Thyroid gland (tissue), 4 donors: ENCODE data around the gene VKORC1.

Experiments used
- POLR2A ChIP-seq, 2 donors: fragments of 450-650 bp; IDR thresholded peaks; one replicate each; pipeline ENCODE4 v1.6.1; 2017; ENCODE audit warnings: antibody characterized with exemption in 2 of 2, mild to moderate bottlenecking in 2 of 2, moderate library complexity in 1 of 2
- TF ChIP-seq, protein P1 (sequence below), 6 experiments: fragments of 200-600 bp in 3 of 6; fragments of 450-650 bp in 3 of 6; sonication (generic) in 3 of 6; IDR thresholded peaks; one replicate each; pipeline ENCODE4 v1.5.1; 2016 to 2019; ENCODE audit warnings: antibody characterized with exemption in 6 of 6, mild to moderate bottlenecking in 2 of 6, inconsistent platforms in 1 of 6, moderate library complexity in 1 of 6

DNA sequence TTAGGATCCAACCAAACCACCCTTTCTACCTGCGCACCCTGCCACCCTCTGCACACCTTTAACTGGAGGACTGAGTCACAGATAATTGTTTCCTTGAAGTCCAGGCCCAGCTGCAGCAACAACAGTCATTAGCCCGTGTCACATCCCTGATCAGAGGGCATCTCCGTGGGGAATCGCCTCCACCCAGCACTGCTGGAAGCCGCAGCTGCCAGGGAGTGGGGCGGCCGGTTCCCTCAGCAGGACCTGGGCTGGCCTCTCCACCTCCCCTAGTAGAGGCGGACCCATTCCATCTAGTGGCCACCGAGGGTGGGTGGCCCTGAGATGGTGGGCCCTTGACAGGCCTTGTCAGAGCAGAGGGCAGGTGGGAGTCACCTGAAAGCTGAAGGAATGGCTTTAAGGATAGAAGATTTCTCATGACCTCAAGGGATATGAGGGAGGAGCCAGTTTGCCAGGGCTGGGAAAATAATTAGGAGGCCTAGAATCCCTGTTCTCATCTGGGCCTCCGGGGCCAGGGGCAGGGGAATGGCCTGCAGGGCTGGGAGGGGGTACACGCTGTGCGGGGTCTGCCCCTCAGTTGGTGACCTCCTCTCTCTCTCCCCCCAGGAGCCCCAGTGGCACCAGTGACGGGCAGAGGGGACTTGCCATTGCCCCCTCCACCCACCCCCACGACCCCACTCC is 12.1 kb downstream of the VKORC1 start:
- TF ChIP-seq, protein P1, sequence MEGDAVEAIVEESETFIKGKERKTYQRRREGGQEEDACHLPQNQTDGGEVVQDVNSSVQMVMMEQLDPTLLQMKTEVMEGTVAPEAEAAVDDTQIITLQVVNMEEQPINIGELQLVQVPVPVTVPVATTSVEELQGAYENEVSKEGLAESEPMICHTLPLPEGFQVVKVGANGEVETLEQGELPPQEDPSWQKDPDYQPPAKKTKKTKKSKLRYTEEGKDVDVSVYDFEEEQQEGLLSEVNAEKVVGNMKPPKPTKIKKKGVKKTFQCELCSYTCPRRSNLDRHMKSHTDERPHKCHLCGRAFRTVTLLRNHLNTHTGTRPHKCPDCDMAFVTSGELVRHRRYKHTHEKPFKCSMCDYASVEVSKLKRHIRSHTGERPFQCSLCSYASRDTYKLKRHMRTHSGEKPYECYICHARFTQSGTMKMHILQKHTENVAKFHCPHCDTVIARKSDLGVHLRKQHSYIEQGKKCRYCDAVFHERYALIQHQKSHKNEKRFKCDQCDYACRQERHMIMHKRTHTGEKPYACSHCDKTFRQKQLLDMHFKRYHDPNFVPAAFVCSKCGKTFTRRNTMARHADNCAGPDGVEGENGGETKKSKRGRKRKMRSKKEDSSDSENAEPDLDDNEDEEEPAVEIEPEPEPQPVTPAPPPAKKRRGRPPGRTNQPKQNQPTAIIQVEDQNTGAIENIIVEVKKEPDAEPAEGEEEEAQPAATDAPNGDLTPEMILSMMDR (IDR thresholded peaks at IDR 0.05), result no peak
- TF ChIP-seq POLR2A (IDR thresholded peaks at IDR 0.05), result no peak
